ENCODE results near the gene AQP6.
"Not testable (repeated sequence)": the region's sequence is repeated elsewhere in the genome, so short reads cannot be mapped to it uniquely, and the experiment has no call there.

Gene AQP6

DNA sequence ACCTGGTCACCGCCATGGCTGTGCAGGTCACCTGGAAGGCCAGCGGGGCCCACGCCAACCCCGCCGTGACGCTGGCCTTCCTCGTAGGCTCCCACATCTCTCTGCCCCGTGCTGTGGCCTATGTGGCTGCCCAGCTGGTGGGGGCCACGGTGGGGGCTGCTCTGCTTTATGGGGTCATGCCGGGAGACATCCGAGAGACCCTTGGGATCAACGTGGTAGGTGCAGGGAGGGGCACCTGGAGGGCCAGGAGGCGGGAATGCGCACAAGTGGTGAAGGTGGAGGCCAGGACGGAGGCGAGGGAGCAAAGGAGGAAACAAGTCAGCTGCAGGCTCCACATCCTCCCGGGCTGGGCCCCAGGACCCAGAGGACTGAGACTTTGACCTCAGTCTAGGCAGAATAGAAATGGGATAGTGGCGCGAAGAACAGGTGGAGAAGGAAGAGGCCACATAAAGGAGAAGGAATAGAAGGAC is 649 bp downstream of the AQP6 start:
- DNase-seq, result no peak

DNA sequence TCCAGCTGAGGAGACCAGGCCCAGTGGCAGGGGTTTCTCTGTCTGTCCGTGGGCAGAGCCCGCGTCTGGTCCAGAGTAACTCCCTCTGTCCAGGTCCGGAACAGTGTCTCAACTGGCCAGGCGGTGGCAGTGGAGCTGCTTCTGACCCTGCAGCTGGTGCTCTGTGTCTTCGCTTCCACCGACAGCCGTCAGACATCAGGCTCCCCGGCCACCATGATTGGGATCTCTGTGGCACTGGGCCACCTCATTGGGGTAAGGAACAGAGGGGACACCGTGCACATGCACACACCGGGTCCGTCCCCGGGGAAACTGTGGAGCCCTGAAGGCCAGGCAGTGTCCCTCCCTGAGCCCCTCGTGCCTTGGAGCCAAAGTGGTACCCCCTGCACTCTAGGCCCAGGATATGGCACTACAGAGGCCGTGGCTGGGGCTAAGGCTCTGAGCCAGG is 1.5 kb downstream of the AQP6 start:
- DNase-seq, result no peak

DNA sequence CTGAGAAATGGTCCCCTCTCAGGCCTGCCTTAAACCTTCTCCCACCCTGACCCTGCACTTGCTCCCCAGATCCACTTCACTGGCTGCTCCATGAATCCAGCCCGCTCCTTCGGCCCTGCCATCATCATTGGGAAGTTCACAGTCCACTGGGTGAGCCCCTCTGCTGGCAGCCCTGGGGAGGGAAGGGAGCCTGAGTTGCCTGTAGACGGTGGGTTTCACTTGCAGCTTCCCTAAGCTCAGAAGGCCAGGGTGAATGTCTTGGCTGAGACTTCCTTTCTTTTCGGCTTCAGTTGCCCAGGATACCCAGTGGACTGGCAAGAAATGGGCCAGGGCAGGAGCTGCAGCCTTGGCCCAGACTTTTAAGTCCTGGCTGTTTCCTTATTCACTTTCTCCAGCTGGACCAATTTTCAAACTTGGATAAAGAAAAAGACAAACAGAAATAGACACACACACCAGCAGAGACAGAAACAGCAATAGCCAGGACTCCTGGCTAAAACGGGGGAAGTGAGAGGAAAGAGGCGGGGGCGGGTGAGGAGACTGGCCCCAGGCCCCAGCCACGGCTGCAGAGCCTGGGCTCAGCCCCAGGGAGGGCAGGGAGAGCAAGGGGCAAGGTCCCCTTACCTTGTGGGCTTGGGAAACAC is 2.0 kb downstream of the AQP6 start:
- DNase-seq, result no peak

DNA sequence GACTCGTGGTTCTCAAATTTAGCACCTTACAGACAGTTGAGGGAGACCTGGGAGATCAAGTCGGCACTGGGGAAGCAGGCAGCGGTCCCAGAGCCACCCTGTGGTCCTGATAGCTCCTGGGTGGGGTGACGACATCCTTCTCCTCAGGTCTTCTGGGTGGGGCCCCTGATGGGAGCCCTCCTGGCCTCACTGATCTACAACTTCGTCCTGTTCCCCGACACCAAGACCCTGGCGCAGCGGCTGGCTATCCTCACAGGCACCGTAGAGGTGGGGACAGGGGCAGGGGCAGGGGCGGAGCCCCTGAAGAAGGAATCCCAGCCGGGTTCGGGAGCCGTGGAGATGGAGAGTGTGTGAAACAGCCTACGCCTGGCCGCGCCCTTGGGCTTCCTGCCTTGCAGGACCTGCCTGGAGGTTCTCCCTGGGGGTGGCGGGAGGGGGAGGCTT is 2.6 kb downstream of the AQP6 start:
- no peak for DNase-seq

DNA sequence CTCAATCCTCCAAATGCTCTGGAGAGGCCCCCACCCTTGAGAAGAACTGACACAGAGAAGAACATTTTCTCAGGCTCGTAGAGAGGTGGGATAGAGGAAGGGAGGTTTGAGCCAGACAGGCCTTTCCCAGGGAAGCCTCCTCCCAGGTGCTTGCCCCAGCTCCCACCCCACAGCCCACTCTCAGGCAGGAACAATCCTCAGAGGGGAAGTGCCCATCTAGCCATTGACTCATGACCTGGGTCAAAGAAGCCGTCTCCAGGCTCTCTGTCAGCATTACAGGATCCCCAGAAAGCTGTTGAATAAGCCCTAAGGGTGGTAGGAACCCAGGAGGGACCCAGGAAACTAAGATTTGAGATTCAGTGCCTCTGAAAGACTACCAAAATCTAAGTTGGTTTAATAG is 3.8 kb downstream of the AQP6 start:
- no peak for DNase-seq

DNA sequence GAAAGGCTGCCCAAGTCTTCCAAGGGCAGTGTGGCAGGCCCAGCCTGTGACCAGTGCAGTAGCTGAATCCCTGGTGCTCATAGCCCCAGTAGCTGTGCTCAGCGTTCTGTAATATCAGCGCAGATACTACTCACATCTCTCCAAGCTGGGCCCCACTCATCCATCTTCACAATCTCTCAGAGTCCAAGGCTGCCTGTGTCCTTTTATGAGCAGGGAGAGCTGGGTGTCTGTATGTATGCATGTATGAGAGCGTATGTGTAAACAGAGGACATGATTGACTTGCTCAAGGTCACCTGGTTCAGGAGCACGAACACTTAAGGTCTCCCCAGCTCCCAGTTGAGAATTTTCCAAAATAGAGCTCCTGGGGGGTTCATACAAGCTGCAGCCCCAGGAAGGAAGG is 5.4 kb downstream of the AQP6 start:
- no peak for DNase-seq

DNA sequence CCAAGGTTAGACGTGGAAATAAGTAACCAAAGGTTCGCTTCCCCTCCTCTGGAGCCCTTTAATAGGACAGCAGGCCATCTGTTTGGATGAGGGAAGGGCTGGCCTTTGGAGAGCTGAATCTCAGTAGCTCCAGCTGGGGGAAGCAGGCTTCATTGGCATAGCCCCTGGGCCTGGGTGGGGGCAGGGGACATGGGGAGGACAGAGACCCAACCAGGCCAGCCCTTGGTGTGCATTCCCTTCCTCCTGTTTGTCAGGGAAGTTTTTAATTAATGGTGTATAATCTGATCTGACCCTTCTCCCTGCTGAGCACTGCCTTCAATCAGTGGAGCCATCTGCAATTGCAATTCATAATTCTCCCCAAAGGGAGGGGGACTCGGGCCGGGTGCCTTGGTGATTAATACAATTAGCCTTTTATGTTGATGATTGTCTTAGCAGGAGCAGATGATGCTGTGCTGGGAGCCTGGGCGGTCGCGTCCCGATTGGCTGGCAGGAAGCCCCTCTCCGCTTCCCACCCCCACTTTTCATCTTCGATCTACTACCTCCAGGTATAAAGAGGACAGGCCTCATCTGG is 6.4 kb downstream of the AQP6 start:
- DNase-seq, result no peak

DNA sequence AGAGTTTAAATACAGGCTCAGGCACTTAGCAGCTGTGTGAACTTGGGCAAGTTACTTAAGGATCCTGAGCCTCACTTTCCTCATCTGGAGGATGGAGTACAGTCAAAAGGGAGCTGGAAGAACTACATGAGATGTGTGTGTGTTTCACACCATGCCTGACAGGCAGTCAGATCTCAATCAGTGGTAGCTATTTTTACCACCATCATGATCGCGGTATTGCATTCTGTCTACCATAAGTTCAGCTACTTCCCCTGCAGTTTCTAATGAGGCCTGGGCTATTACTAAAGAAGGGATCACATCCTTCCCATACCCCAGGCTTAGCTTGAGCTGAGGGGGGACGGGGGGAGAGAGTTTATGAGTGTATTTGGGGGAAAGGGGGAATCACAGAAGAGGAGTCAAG is 7.0 kb downstream of the AQP6 start:
- no peak for DNase-seq

DNA sequence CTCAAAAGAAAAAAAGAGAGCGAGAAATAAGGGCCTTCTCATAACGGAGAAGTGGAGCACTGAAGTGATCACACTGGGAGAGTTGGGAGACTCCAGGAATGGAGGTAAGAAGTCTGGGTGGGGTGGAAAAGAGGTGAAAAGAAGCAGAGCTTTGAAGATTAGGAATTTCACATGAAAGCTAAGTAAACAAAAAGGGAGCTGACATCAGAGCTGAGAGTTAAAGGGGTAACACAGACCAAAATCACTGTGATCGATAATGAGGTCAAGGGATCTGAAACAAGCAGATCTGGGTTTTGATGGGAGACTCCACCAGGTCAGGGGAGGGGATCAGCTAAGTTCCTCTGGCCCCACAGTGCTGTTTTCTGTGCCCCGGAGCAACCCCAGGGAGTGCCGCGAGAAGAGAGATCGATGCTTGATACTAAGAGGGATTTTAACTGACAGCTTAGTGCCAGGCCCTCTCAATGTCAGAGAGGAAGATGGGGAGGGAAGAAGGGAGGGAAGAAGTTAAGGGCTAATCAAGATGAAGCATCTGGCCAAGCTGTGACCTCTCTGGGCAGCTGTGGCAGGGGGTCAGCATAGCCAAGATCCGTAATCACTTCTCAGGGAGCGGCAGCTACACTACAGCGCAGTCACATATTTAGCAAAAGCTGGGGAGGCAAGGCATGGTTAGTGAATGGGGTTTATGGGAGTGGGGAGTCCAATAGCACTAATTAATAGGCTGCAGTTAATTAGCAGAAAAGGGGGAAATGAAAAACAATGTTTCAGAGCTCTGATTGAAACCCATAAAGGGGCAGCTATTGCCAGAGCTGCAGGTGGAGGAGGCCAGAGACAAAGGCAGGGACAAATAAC is 8.0 kb downstream of the AQP6 start:
- DNase-seq, result no peak

DNA sequence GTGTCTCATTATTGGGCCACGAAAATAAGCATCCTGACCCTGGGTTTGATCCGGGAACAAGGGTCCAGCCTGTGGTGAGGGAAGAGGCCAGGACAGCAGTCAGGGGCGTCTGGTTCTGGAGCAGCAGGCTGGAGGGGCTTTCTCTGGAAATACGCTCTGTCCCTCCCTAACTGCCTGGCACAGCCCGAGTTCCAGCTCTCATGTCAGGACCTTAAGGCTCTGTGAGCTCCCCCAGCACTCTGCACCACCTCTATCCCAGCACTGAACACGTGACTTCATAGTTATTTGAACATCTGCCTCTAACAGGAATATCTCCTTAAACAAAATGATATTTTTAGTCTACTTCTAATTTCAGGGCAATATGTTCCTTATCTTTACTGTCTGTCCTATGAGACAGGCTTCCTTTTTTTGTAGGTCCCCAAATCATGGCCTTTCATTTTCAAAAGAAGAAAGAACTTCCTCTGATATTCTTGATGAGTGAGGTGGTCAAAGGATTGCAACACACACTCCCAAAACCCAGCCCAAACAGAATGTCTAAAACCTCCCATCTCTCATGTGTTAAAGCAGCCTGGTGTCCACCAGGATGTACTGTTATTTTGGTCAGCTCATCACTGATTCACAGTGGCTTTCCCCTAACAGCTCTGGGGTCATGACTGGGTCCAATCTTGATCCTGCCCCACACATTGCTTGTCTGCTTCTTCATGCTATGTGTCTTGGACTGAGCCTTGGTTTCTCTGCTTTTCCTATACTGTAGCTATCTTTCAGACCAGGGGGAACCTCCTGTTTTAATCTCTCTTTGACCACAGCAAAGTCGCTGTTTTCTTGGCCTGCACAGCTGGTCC is 9.7 kb downstream of the AQP6 start:
- no peak for DNase-seq

DNA sequence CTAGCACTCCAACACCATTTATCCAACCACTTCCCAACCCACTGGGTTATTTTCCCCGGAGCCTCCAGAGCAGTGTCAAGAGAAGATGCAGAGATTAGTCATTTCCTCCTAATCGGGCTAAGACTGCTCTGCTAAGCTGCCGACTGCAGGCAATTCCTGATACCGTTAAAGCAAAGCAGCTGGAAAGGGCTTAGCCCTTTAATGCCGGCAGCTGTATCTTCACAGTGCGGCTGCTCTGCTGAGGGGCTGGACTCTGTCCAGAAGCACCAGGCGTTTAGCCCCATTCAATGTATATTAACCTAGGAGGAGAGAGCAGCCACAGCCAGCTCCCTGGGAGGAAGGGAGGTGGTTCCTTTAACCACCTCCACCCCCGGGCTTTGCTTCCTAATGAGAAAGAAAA is 11.1 kb downstream of the AQP6 start:
- no peak for DNase-seq

DNA sequence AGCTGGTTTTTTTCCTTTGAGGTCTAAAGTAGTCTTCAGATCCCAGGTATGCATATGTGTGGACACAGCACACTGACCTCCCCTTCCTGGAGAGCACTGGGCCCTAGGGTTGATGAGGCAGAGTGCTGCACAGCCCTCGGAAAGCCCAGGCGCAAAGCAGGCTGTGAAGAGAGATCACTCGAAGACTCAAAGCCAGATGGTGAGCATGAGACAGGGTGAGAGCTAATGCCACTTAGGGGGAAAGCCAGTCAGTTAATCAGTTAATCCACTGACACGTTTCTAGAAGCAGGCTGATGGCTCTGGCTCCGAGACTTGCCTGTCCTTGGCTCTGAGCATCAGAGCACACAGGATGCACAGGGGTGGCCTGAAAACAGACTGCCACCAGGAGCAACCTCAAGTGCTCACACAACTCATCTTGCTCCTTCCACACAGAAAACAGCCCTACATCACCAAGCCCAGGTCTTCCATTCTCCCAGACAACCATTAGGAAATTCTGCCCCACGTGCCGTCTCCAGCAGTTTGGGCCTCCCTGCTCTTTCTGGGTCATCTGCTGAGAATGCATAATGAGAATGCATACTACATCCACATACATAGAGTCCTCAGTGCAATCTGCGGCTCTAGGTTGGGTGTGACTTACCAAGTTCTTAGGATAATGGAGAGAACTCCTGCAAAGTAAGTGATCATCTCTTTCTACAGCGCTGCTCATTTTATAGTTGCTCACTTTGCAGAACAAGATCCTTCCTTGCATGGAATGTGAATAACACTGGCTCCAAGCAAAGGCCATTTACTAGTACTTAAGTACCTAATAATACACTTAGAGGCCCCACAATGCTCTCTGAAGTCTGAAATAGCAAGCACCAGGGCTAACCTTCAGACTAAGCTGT is 12.0 kb downstream of the AQP6 start:
- no peak for DNase-seq

DNA sequence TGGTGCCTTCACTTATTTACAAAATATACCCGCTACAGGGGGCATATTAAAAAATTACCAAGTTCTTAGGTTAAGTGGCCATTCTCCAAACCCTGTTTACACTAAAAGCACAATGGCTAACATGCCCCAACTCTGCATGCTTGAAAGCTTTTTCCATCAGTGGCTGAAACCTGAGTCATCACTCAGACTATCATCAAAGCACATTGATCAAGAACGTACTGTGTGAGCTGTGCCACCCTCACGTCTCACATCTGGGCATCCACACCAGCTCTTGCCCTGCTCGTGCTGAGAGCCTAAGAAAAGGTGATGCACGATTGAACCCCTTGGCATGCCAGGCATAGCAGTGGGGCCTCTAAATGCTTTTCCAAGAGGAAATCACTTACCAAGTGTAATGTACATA is 13.2 kb downstream of the AQP6 start:
- no peak for DNase-seq

DNA sequence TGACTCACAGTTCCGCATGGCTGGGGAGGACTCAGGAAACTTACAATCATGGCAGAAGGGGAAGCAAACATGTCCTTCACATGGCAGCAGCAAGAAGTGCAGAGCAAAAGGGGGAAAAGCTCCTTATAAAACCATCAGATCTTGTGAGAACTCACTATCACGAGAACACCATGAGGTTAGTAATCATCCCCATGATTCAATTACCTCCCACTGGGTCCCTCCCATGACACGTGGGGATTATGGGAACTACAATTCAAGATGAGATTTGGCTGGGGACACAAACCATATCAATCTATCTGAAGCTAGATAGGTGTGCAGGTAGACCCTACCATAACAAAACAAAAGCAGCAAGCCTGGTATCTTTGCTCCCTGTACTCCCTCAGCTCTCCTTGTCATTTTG is 13.7 kb downstream of the AQP6 start:
- not testable (repeated sequence) for DNase-seq

DNA sequence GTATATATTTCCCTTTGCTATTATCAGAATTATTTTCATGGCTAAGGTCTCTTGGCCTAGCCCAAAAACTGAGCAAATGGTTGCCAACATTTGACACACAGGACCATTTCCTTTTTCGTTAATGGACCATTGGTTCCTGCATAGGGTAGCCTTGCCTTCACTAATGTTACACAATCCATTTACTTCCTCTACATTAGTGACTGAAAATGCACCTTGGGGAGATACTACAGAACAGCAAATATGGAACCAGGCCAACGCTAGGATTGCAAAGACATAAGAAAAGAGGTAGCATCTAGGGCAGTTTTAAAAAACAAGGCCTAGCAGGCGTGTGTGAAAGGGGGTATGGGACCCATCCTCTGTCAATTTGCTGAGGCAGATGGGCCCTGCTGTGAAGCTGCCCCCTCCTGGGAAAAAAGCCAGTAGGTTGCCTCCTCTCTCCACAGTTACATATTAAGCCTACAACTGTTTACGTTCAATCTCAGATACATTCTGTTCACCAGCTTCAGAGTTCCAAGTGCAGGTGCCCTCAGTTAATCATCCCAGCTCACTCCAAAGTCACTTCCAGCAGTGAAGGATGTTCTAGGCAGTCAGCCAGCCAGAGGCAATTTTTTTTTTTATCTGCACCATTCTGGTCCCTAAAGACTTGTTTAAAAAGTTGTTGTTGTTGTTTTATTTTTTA is 15.0 kb downstream of the AQP6 start:
- no peak for DNase-seq

DNA sequence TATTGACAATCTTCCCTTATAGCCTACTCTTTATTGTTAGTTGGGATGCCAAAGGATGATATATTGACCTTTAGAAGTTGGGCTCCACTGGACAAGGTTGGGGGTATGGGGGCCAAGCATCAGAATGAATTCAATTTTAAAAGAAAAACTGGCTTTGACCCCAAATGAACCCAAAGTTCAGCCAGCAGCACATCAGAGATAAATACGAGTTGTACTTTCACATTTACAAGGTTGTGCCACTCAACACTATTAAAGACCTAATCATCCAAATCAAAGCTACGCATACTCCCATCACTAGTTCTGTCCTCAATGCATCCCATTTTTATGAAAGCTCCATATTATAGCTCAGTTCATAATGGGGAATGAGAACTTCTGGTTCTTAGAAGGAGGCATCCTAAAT is 16.7 kb downstream of the AQP6 start:
- DNase-seq, result not testable (repeated sequence)

DNA sequence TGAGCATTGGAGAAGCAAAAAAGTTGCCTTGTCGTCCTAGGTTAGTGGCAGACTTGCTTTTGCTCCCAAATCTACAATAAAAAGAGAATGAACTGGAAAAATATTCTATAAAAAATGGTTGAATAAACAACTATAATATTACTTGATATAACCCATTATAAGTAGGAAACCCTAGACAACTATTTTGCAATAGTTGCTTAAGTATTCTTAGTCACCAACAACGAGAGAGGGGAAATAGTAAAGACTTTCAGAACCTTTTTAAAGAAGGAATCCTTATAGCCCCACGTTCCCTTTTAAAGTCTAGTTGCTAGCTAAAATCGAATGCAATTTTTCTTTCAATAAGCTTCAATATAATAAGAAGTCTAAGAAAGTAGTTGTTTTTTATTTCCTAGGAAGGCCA is 17.5 kb downstream of the AQP6 start:
- DNase-seq, result no peak

DNA sequence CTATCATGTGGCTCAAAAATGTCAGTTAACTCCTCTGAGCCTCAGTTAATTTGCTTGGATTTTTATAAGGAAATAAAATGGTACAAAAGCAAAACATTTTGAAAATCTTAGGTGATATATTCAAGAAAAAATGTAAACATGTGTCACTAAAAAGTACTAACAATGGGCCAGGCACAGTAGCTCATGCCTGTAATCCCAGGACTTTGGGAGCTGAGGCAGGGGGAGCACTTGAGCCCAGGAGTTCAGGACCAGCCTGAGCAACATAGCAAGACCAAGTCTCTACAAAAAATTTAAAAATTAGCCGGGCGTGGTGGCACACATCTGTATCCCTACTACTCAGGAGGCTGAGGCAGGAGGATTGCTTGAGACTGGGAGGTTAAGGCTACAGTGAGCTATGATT is 25.7 kb downstream of the AQP6 start:
- no peak for DNase-seq

DNA sequence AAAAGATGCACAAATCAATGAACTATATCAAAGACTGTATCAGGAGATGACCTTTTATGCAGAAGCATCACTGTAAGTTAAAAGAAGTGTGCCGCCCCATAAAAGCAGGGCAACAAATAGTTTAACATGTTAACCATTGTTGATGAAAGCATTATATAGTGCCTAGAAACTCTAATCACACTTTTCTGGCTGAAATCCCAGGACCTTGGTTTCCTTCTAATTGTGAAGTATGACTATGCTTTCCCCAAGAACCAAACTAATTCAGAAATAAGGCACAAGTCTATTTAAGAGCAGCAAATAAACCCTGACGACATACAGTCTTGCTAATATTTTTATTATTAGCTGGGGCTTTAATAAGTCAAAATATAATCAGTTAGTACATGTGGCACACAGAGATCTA is 30.8 kb downstream of the AQP6 start:
- no peak for DNase-seq

DNA sequence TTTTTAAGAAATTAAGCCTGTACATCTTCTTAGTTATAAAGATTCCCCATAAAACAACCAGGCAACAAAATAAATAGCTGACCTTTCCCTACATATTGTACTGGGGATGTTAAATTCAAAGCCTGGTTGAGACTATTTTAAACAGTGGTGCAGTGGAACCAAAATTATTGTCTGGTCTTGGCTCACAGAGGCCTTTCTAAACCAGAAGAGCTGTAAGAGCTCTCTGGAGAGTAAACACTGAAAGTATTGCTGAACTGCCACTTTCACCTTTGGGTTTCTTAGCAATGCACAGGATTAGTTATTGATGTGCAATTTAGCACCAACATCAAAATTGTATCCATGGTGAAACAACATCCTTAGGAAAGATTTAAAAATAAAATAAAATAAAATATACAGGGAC is 31.9 kb downstream of the AQP6 start:
- no peak for DNase-seq

DNA sequence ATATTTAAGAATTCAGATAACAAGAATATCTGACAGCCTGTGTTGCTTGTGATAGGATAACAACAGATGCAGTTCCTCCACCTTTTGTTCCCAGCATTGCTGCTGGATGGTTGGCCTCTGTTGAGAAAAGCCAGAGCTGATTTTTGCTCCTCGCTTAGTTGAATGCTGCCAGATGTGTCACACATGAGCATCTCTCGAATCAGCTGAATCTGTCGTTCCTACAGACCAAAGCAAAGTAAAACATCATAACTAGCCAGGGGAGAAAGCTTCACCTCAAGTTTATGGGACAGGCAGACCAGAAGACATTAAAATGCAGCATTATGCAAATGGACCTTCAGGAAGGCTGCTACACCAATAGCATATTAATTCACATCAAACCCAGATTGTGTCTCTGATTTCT is 32.4 kb downstream of the AQP6 start:
- no peak for DNase-seq

DNA sequence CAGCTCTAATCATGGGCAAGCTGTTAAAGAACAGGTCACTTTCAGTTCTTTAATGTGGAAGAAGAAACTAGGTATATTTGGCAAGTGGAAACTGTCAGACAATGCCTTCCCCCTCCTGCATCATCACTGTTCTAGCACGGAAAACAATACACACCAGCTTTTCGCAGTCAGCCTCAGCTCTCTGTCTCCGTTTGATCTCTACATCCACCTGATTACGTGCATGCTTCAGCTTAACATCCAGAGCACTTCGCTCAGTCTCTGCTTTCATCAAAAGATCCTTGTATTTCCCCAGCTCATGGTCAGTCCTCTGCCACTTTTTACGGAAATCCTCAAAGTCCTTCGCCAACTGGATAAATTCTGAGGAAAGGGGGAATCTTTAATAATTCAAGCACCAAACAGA is 33.5 kb downstream of the AQP6 start:
- no peak for DNase-seq
